Smooth muscle cell of the brain vasculature (primary cell): ENCODE results near the gene SPTBN1.

Experiments
- DNase-seq: peaks from one replicate; pipeline ENCODE4 v3.0.0-alpha.2; 2012; ENCODE audit warnings: low read depth, low spot score

SPTBN1 gene

DNA sequence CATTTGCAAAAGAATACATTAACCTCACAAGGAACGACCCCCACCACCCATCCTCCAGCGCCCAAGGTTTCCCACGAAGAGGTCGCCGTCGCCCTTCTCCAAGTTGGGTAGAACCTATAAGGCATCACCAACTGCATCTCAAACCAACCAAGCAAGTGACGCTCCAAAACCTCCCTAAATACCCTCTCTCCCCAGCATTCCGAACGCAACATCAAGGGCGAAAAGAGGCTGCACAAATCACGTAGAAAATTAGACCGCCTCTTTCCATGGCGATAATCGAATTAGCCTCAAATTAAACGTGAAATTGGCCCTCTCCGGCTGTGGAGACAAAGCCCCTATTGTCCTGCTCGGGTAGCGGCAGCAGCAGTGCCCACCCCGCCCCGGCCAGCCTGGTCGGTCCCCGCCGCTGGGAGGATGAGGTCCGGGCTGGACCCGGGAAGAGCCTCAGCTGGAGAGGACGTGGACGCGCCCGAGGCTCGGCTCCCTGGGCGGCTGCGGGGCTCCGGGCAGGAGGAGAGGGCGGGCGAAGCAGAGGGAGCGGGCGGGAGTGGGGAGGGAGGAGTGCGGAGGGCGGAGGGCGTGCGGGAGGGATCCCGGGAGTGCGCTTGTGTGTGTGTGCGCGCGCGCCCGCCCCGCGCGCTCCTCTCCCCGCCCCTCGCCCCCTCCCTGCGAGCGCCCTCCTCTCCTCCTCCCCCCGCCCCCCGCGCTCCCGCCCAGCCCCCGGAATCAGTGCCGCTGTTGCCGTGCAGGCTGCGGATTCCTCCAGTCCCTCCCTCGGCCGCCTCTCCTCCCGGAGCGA lies at the start of gene SPTBN1:
Gene SPTBN1 (plus strand): TSS at position 765 of the 799 bp plus-strand sequence. CDS start 70,092 bp downstream, outside the sequence.
- peak; percentile 72 for DNase-seq

- DNase-seq: no peak
Observed at GRCh38 chr2:54407693-54408092, 48.4 kb upstream of the SPTBN1 start.

- no peak for DNase-seq
Observed at GRCh38 chr2:54408288-54408687, 47.8 kb upstream of the SPTBN1 start.

DNA sequence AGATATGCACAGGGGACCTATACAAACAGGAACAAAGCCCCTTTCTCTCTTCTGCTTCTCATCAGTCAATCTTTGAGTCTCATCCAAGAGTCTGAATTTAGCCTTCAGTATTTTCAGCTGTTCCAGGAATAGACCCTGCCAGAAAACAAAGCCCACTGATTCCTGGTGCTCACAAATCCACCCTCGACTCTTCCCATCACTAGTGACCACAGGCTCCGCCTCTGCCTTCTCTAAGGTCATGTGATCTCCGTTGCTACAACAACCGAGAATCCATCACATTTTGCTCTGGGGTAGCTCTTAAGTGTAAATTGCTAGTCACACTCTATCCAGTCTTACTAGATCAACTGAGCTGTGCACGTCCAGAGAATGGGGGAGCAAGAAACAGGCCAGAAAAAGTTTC lies 46.4 kb upstream of the SPTBN1 start:
- DNase-seq: no peak

- no peak for DNase-seq
Observed at GRCh38 chr2:54411801-54412354, 44.2 kb upstream of the SPTBN1 start.

- no peak for DNase-seq
Observed at GRCh38 chr2:54416166-54416813, 39.8 kb upstream of the SPTBN1 start.

DNA sequence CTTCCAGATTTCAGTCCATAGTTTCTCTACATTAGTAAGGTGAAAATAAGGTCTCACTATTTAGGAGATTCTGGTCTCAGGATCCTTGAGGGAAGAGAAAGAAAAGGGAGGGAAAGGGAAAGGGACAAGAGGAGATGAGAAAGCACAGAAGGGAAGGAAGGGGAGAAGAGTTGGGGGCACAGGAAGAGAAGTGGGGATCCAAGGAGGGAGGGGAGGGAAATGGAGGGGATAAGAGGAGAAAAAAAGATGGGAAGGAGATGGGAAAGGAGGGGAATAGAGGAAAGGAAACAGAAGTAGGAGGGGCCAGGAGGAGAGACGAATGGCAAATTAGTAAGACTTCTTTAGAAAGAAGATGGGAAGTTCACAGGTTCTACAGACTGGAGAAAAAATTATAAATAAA lies 39.2 kb upstream of the SPTBN1 start:
- no peak for DNase-seq

DNA sequence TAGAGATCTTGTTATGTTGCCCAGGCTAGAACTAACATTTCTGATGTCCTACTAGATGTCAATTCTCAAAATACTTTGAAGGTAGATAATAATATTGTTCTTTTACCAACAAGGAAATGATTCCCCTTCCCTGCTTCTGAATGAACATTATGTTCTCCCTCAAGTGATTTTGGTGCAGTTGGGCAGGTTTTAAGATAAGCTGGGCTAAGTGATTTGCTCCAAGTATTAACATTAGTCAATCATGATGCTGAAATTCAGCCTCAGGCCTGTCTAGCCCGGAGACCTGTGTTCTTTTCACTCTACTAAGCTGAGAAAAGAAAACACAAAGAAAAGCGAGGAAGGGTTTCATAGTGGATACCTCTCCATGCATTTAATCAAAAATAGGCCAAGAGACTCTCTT lies 38.5 kb upstream of the SPTBN1 start:
- no peak for DNase-seq

DNA sequence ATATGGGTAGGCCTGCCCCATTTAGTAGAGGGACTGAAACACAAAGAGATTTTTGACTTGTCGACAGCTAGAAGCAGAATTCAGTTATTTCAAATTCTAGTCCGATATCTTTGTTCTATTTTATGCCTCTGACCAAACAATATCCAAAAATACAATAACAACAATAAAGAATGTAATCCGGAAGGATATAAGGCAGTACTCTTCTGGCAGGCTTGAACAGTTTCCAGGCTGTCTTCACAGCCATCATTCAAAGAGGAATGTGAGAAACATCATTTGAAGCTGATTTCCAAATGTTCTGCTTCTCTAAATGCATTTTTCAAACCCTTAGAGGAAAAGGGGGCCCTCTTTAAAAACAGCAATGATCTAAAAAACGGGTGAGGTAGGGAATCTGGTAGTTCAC lies 36.7 kb upstream of the SPTBN1 start:
- no peak for DNase-seq

GRCh38 chr2:54419855-54420523 lies 36.1 kb upstream of the SPTBN1 start:
- DNase-seq: no peak

DNA sequence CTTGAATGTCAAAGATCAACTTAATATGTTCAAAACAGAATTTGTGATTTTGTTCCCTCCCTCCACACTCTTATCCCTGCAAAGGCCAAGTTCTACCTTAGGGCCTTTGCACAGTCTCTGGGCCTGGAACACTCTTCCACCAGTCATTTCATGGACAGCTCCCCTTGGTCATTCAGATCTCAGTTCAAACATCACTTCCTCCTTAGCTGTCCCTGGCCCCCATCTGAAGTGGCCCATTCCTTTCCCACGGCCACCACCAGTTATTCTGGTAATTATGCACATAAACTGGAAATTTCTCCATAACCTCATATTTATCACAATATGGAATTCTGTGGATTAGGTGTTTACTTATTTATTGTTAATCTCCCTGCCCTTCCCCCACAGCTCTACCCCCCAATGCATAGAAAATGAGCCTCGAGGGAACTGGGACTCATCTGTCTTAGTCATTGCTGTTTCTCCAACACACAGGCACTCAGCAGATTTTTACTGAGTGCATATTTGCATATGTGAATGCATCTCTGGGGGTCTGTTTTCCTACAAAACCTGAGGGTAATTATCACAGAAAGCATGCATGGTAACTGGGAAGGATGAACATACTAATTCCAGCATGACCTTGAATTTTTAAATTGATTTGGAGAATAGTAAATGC lies 35.5 kb upstream of the SPTBN1 start:
- no peak for DNase-seq

DNA sequence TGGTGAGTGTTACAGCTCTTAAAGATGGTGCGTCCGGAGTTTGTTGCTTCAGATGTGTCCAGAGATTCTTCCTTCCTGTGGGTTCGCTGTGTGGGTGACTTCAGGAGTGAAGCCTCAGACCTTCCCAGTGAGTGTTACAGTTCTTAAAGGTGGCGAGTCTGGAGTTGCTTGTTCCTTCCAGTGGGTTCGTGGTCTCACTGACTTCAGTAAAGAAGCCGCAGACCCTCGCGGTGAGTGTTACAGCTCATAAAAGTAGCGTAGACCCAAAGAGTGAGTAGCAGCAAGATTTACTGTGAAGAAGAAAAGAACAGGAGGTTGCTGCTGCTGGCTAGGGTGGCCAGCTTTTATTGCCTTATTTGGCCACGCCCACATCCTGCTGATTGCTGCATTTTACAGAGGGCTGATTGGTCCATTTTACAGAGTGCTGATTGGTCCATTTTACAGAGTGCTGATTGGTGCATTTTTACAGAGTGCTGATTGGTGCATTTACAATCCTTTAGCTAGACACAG lies 34.0 kb upstream of the SPTBN1 start:
- DNase-seq: no peak

DNA sequence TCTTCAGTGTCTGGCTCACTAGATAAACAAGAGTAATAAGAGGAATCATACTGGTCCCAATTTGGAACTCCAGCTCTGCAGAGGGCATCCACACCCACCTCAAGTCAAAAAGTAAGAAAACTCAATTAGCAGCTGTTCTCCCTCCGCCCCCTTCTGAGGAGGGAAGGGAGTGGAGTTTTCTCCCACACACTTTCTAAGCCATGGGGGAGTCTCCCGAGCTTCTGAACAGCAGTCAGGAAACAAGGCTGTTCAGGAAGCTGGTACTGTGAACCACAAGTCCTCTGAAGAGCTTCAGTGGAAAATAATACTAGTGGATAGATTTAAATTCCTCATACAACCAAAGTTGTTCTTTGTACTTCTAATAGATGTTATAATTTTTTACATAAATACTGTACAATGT lies 32.9 kb upstream of the SPTBN1 start:
- DNase-seq: no peak

DNA sequence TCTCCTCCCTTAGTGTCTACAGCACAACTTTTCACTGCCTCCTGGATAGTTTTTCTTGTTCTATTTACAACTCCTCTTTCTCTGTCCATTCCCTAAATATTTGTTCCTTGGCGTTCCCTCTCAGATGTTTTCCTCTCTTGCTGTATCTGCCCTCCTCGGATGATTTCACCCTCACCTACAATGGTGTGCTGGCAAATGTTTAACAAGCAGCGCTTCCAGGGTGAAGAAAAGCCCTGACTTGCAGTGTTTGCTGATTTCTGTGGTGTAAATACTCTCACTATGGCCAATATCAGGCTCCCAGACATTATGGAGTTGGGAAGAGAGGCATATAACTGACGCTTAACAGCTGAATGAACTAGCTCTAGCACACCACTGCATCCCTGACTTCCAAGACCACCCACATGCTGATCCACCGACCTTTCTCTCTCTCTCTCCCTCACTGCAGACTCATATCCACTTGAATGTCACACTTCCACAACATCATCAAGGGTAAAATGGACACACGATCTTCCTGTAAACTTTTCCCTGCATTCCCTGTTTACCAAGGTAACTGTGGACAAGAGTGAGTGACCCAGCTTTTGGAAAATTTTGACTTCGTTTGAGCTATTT lies 31.5 kb upstream of the SPTBN1 start:
- DNase-seq: no peak

GRCh38 chr2:54428108-54428831 lies 27.9 kb upstream of the SPTBN1 start:
- no peak for DNase-seq

- DNase-seq: no peak
Observed at GRCh38 chr2:54429054-54429453, 27.1 kb upstream of the SPTBN1 start.

DNA sequence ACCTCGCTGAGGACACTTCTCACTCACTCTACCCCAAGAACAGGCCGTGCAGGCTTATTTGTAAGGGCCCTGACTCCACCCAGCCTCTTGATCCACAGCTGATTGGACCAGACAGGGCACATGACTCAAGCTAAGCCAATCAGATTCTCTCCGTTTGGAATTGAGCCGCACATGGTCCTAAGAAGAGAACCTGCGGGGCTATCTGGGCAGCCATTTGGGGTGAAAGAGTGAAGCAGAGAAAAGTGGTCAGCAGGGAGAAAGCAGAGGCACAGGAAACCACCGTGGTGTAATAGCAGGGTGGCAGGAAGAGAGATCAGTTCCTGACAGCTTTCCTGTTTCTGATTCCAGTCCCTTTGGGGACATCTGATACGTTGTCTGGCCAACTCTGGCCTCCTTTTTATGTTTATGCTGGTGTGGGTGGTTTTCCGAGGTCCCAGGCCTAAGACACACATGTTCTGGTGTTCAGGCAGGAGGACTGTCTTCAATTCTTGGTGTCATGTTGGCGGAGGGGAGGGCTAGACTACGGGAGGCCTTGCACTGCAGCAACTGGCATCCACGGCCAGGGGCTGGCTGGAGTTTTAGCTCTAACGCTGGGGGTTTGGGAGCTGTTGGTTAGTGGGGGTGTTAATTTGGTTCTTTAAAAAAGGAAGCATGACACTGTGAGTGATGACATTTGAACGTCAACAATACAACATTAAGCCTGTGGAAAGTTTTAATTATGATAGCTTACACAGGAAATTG lies 26.1 kb upstream of the SPTBN1 start:
- no peak for DNase-seq

DNA sequence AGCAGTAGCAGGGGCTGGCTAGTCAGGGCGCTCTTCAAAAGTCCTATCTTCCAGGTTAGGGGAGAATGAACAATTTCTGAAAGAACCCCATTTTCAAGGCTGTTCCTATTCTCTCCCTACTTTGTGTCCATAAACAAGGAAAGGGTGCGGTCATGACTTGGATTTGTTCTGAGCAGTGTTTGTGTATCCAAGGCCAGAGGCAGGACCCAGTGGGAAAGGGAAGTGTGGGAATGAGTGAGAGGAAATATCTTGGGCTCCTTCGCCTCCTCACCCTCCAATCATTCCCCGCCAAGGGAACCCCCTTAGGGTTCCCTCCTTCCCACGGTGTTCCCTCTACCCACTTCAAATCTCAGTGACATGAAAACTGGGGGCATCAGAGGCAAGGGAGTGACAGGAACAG lies 25.5 kb upstream of the SPTBN1 start:
- DNase-seq: no peak

DNA sequence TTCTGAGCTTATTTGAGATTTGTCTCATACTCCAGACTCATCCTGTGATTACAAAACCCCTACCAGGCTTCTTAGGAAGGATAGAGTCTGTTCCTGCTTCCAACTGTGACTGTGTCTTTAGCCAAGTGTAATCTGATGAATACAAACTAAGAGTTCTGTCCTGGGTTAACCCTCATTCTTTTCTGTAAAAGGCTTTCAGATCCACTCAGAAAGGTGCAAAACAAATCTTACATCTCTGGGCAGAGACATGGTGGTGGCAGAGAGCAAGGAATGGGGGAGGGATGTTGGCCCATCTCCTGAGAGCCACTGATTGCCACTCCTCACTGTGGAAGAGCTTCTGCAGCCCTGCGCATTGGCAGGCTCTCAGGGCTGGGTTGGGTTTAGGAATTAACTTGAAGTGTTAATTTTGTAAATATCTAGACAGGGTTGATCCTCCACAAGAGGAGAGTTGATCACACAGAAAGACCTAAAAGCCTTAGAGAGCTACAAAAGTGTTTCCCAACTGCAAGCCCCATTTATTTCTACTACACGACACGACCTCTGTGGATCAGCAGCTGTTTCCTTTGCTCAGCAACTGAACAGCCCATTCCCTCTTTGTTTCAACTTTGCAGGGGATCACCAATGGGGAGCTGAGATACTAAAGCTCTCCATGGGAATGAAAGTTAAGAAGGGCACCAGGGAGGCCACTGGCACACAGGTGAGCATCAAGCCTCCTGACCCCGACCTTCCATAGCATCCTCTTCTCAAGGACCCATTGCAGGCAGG lies 23.7 kb upstream of the SPTBN1 start:
- no peak for DNase-seq
